Fibroblast of lung (primary cell): ENCODE measurements around the gene NRIP1.
"Not testable (repeated sequence)": the region's sequence is repeated elsewhere in the genome, so short reads cannot be mapped to it uniquely, and the experiment has no call there.

Experiments
- EZH2 ChIP-seq: IDR thresholded peaks from 2 replicates; pipeline ENCODE4 v1.5.1; 2012; ENCODE audit warnings: low read length, control low read depth, mild to moderate bottlenecking; ENCODE audit errors: missing control alignments
- TF ChIP-seq, protein P1 (sequence below), 2 donors: IDR thresholded peaks in 1 of 2; conservative IDR thresholded peaks in 1 of 2; 1 replicate in 1 of 2; 2 replicates in 1 of 2; pipeline ENCODE4 v1.5.1; 2011 to 2012; ENCODE audit warnings: low read length in 2 of 2, control low read depth in 1 of 2, inconsistent platforms in 1 of 2, low read depth in 1 of 2, mild to moderate bottlenecking in 1 of 2

DNA sequence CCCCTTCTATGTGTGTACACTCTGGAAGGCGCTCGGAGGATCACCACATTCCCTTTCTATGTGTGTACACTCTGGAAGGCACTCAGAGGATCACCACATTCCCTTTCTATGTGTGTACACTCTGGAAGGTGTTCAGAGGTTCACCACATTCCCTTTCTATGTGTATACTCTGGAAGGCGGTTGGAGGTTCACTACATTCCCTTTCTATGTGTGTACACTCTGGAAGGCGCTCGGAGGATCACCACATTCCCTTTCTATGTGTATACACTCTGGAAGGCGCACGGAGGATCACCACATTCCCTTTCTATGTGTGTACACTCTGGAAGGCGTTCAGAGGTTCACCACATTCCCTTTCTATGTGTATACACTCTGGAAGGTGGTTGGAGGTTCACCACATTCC is 33.9 kb downstream of the NRIP1 start:
- TF ChIP-seq EZH2: not testable (repeated sequence)
- TF ChIP-seq, protein P1, sequence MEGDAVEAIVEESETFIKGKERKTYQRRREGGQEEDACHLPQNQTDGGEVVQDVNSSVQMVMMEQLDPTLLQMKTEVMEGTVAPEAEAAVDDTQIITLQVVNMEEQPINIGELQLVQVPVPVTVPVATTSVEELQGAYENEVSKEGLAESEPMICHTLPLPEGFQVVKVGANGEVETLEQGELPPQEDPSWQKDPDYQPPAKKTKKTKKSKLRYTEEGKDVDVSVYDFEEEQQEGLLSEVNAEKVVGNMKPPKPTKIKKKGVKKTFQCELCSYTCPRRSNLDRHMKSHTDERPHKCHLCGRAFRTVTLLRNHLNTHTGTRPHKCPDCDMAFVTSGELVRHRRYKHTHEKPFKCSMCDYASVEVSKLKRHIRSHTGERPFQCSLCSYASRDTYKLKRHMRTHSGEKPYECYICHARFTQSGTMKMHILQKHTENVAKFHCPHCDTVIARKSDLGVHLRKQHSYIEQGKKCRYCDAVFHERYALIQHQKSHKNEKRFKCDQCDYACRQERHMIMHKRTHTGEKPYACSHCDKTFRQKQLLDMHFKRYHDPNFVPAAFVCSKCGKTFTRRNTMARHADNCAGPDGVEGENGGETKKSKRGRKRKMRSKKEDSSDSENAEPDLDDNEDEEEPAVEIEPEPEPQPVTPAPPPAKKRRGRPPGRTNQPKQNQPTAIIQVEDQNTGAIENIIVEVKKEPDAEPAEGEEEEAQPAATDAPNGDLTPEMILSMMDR (conservative IDR thresholded peaks at IDR 0.05 in 1 of 2, IDR thresholded peaks at IDR 0.05 in 1 of 2; ENCODE audit: low read depth in 1 of 2, low read length in 2 of 2): not testable (repeated sequence)
